SU-DHL-6 (cell line): ENCODE results near the gene LRRC8A.

Experiments
- H2AFZ ChIP-seq: fragments of 200-600 bp; sonication (generic); 2 replicates; pipeline ENCODE4 v1.6.1; 2014; ENCODE audit warnings: low read depth, mild to moderate bottlenecking, moderate library complexity, mixed read lengths, antibody characterized with exemption, low read length; ENCODE audit not compliant: severe bottlenecking
- H3F3A ChIP-seq: fragments of 200-600 bp; shearing (Covaris generic); 2 replicates; pipeline ENCODE4 v1.6.0; 2016; ENCODE audit warnings: antibody characterized with exemption, mild to moderate bottlenecking; ENCODE audit not compliant: insufficient read depth
- H3K27ac ChIP-seq: fragments of 200-600 bp; sonication (generic); 2 replicates; pipeline ENCODE4 v1.5.1; 2016; ENCODE audit warnings: low read depth, mild to moderate bottlenecking, low read length, moderate library complexity, mixed read lengths
- H3K27me3 ChIP-seq: fragments of 200-600 bp; sonication (generic), shearing (Covaris generic); 2 replicates; pipeline ENCODE4 v1.6.0; 2014; ENCODE audit warnings: mild to moderate bottlenecking, low read length
- H3K36me3 ChIP-seq: fragments of 200-600 bp; sonication (generic); 2 replicates; pipeline ENCODE4 v1.6.1; 2014; ENCODE audit warnings: mild to moderate bottlenecking, low read length, mixed read lengths
- H3K4me2 ChIP-seq: fragments of 300-600, 200-600 bp; shearing (Covaris generic), sonication (generic); 2 replicates; pipeline ENCODE4 v1.6.0; 2014; ENCODE audit warnings: low read length, low read depth, mild to moderate bottlenecking; ENCODE audit not compliant: poor library complexity, severe bottlenecking
- H3K4me3 ChIP-seq: fragments of 200-600 bp; sonication (generic); 2 replicates; pipeline ENCODE4 v1.5.1; 2014; ENCODE audit warnings: antibody characterized with exemption, low read length, mild to moderate bottlenecking, mixed read lengths; ENCODE audit not compliant: insufficient read depth, poor library complexity, severe bottlenecking
- H3K79me2 ChIP-seq: fragments of 200-600 bp; sonication (generic); 2 replicates; pipeline ENCODE4 v1.6.1; 2014; ENCODE audit warnings: mild to moderate bottlenecking, low read length, moderate library complexity; ENCODE audit not compliant: insufficient read depth
- H3K9ac ChIP-seq: fragments of 200-600 bp; sonication (generic); 2 replicates; pipeline ENCODE4 v1.7.0; 2014; ENCODE audit warnings: mild to moderate bottlenecking, low read length
- H3K9me2 ChIP-seq: fragments of 200-600 bp; sonication (generic); replicated peaks from 2 replicates; pipeline ENCODE4 v1.6.1; 2014; ENCODE audit warnings: low read length; ENCODE audit not compliant: insufficient read depth
- H3K9me3 ChIP-seq: fragments of 200-600 bp; sonication (generic); 2 replicates; pipeline ENCODE4 v1.6.1; 2014; ENCODE audit warnings: low read length, mixed read lengths; ENCODE audit not compliant: insufficient read depth
- H4K20me1 ChIP-seq: fragments of 200-600 bp; sonication (generic); 2 replicates; pipeline ENCODE4 v1.6.1; 2014; ENCODE audit warnings: low read depth, mild to moderate bottlenecking, antibody characterized with exemption, low read length, moderate library complexity, mixed read lengths
- CTCF ChIP-seq: fragments of 200-600 bp; sonication (generic); IDR thresholded peaks from one replicate; pipeline ENCODE4 v1.5.1; 2017; ENCODE audit warnings: antibody characterized with exemption, mild to moderate bottlenecking, low read length, moderate library complexity; ENCODE audit not compliant: insufficient read depth, poor library complexity, severe bottlenecking
- EZH2phosphoT487 ChIP-seq: fragments of 200-600 bp; sonication (generic), shearing (Covaris generic); conservative IDR thresholded peaks from 2 replicates; pipeline ENCODE4 v1.6.1; 2018; ENCODE audit warnings: mild to moderate bottlenecking, antibody characterized with exemption, low read length, moderate library complexity, mixed read lengths

Gene LRRC8A

GRCh38 chr9:128920381-128921058 is 38.6 kb downstream of the LRRC8A start, which contains the start of gene PHYHD1:
PHYHD1 (plus strand) TSS chr9:128920982; CDS start chr9:128922324, 1,342 bp downstream.
- H3K27ac ChIP-seq: peak within 1 kb of the TSS; percentile 97
- peak within 1 kb of the TSS; percentile 75 for H3K4me3 ChIP-seq
- peak within 1 kb of the TSS; percentile 5 for H2AFZ ChIP-seq
- no peaks in the 10 kb centered on the region for H3K9me2 ChIP-seq
- TF ChIP-seq CTCF: no peak
- no peak for TF ChIP-seq EZH2phosphoT487
- no peaks in the 10 kb centered on the region for H3K27me3 ChIP-seq
- no peaks in the 10 kb centered on the region for H3K36me3 ChIP-seq
- H3K9ac ChIP-seq: peak within 1 kb of the TSS; percentile 95
- H3F3A ChIP-seq: peaks cover 41% of the 10 kb centered on the region
- H3K9me3 ChIP-seq: no peaks in the 10 kb centered on the region
- no peaks in the 10 kb centered on the region for H4K20me1 ChIP-seq
- no peaks in the 10 kb centered on the region for H3K79me2 ChIP-seq
- H3K4me2 ChIP-seq: peak within 1 kb of the TSS; percentile 96

GRCh38 chr9:128921881-128922763 is 40.2 kb downstream of the LRRC8A start:
- TF ChIP-seq EZH2phosphoT487: no peak
- TF ChIP-seq CTCF: no peak

GRCh38 chr9:128923493-128923883 is 41.6 kb downstream of the LRRC8A start:
- Histone ChIP-seq H3K79me2 (no peaks in the 10 kb centered on the region), H3K4me3 (no peak overlapping the region), H4K20me1 (no peaks in the 10 kb centered on the region), H3K9me2 (no peaks in the 10 kb centered on the region), H3K9me3 (no peaks in the 10 kb centered on the region), H3K36me3 (no peaks in the 10 kb centered on the region), H2AFZ (no peak overlapping the region), H3K4me2 (no peak overlapping the region), H3K27ac (no peak overlapping the region), H3K9ac (no peak overlapping the region), H3K27me3 (no peaks in the 10 kb centered on the region), H3F3A (peaks cover 35% of the 10 kb centered on the region)
- TF ChIP-seq EZH2phosphoT487: no peak
- TF ChIP-seq CTCF: no peak

More at GRCh38 chr9:128921881-128922763, 40.2 kb downstream of the LRRC8A start:
- peak overlapping the region; percentile 5 for H2AFZ ChIP-seq
- peaks cover 41% of the 10 kb centered on the region for H3F3A ChIP-seq
- no peaks in the 10 kb centered on the region for H3K36me3 ChIP-seq
- H3K27me3 ChIP-seq: no peaks in the 10 kb centered on the region
- peak overlapping the region; percentile 96 for H3K4me2 ChIP-seq
- peak overlapping the region; percentile 97 for H3K27ac ChIP-seq
- H4K20me1 ChIP-seq: no peaks in the 10 kb centered on the region
- no peaks in the 10 kb centered on the region for H3K9me3 ChIP-seq
- H3K4me3 ChIP-seq: peak overlapping the region; percentile 75
- H3K9ac ChIP-seq: peak overlapping the region; percentile 95
- no peaks in the 10 kb centered on the region for H3K9me2 ChIP-seq
- H3K79me2 ChIP-seq: no peaks in the 10 kb centered on the region
